ENCODE data around the gene PDAP1. TPM values are rescaled to one million over a fixed set of nuclear protein-coding genes. Genes with fewer than 3 reads are reported as not detected.

The PDAP1 gene
- total and polyA plus RNA-seq, 2 of the 13 experiments (the other 11 are each of a cell fraction or from before 2014, with no cell fraction given): 13.0 to 100 TPM

GRCh38 chr7:99438573-99439480 lies 30.4 kb upstream of the PDAP1 start, which contains the start of the genes CPSF4 and PTCD1 (continued):
- no peak for TF ChIP-seq GRHL1 (CRISPR knock-in tag; conservative IDR thresholded peaks at IDR 0.05)
- peak; percentile 83; the same call in 1 of the 2 replicates for TF ChIP-seq ZHX1 (CRISPR knock-in tag; IDR thresholded peaks at IDR 0.05; ENCODE audit: low read depth)
- peak; percentile 92; the same call in 1 of the 2 replicates for TF ChIP-seq ZNF124 (CRISPR knock-in tag; IDR thresholded peaks at IDR 0.05)
- TF ChIP-seq ZNF543 (CRISPR knock-in tag; IDR thresholded peaks at IDR 0.05): 0 out of 2 replicates have a peak, but pooled peaks have one; percentile 55
- TF ChIP-seq ZNF746 (CRISPR knock-in tag; IDR thresholded peaks at IDR 0.05): 0 out of 2 replicates have a peak, but pooled peaks have one; percentile 48
- TF ChIP-seq RFXAP (CRISPR knock-in tag; IDR thresholded peaks at IDR 0.05; ENCODE audit: borderline replicate concordance): peak; percentile 21; the same call in 1 of the 2 replicates
- no peak for TF ChIP-seq ZNF30 (CRISPR knock-in tag; IDR thresholded peaks at IDR 0.05)
- no peak for TF ChIP-seq ZNF510 (CRISPR knock-in tag; IDR thresholded peaks at IDR 0.05; ENCODE audit: low read depth)
- peak; percentile 76; the same call in 1 of the 2 replicates for TF ChIP-seq DR1 (CRISPR knock-in tag; IDR thresholded peaks at IDR 0.05)
- TF ChIP-seq SSRP1 (CRISPR knock-in tag; IDR thresholded peaks at IDR 0.05): 0 out of 2 replicates have a peak, but pooled peaks have one; percentile 51
- TF ChIP-seq JDP2 (CRISPR knock-in tag; IDR thresholded peaks at IDR 0.05; ENCODE audit: borderline replicate concordance): no peak
- no peak for TF ChIP-seq NFRKB (IDR thresholded peaks at IDR 0.05)
- TF ChIP-seq ARID3A (IDR thresholded peaks at IDR 0.05; ENCODE audit: low read depth, low read length): 0 out of 2 replicates have a peak, but pooled peaks have one; percentile 18
- TF ChIP-seq MAX (IDR thresholded peaks at IDR 0.05): peak; percentile 95
- TF ChIP-seq ZSCAN31 (CRISPR knock-in tag; IDR thresholded peaks at IDR 0.05; ENCODE audit: low read depth): peak; percentile 92
- peak; percentile 44; the same call in 1 of the 2 replicates for TF ChIP-seq CREB1 (IDR thresholded peaks at IDR 0.05)
- TF ChIP-seq CREB1 (CRISPR knock-in tag; IDR thresholded peaks at IDR 0.05): no peak
- peak; percentile 83 for TF ChIP-seq IKZF5 (CRISPR knock-in tag; IDR thresholded peaks at IDR 0.05)
- no peak for TF ChIP-seq PCBP2 (optimal IDR thresholded peaks at IDR 0.05; ENCODE audit: low read depth, low read length, poor library complexity, severe bottlenecking)
